ENCODE measurements around the gene NHP2.
"Not testable (repeated sequence)": the region's sequence is repeated elsewhere in the genome, so short reads cannot be mapped to it uniquely, and the experiment has no call there.

NHP2 gene

DNA sequence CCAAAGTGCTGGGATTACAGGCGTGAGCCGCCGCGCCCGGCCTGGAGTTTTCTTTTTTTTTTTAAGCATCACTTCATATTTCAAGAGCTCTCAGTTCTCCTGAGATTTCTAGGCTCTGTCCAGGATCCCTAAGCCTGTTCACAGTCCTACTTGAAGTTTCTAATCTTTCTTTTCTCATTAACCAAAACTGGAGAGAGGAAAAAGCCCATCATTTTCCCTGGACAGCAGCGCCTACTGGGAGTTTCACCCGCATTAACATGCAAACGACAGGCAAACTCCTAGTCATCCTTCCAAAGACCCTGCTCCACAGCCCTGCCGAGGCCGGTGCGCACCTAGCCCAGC lies 23.5 kb downstream of the NHP2 start:
- H3K27ac ChIP-seq: peak overlapping the region; percentile 93
- TF ChIP-seq CTCF (IDR thresholded peaks at IDR 0.05): peak; percentile 19

DNA sequence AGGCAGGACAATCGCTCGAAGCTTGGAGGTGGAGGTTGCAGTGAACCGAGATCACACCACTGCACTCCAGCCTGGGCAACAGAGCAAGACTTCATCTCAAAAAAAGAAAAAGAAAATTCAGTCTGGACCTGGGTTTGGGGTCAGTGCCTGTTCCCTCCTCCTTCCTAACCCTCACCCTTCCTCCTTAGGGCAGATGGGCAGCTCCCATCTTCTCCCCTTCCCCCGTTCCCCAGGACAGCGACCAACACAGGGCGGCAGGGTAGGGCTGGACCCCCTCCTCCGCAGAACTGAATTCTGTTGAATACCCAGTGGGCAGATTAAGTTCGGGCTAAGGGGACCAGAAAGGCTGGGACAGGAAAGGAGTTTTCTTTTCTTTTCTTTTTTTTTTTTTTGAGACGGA lies 24.4 kb downstream of the NHP2 start:
- TF ChIP-seq ZFX (IDR thresholded peaks at IDR 0.05; ENCODE audit: borderline replicate concordance) (no peak), CTCF (IDR thresholded peaks at IDR 0.05) (no peak)
- H3K27ac ChIP-seq: peak overlapping the region; percentile 93

DNA sequence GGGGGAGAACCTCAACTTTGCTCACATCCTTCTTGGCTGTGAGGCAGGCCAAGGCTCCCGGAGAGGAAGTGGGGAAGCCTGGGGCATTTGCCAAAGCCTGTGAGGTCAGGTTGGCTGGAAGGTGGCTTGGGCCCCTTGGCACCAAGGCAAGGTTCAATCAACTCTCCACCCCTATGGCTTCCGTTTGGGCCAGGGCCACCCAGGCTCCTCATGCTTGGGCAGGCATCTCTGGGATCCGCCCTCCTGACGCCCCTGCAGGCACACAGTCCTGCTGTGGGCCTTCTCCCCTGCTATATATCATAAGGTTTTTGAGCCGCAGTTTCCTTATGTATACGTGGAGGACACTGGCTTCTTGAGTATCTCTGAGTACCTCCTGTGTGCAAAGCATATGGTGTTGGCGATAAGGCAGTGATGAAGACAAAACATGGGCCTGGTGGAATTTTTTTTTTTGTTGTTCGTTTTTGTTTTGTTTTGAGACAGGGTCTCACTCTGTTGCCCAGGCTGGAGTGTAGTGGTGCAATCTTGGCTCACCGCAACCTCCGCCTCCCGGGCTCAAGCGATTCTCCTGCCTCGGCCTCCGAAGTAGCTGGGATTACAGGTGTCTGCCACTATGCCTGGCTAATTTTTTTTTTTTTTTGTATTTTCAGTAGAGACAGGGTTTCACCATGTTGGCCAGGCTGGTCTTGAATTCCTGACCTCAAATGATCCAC lies 26.2 kb downstream of the NHP2 start:
- H3K27ac ChIP-seq: not testable (repeated sequence)

DNA sequence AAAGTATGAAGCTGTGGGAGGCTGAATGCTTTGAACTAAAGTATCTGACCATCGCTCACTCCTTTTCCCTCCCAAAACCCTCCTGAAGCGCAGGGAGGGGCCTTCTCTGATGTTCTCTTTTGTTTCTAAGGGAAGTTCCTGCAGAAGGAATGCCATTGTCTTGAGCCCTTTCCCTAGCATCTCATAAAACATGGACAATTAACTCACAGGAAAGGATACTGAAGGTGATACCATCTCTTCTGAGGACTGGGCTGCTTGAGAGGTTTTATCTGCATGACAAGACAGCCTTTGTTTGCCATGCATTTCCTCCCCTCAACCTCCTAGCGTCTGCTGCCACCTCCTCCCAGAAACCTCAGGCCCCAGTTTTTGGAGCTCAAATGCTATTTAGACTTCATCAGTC lies 27.1 kb downstream of the NHP2 start:
- H3K27ac ChIP-seq: no peak overlapping the region
- no peak for TF ChIP-seq CTCF (IDR thresholded peaks at IDR 0.05)
- TF ChIP-seq ZFX (IDR thresholded peaks at IDR 0.05; ENCODE audit: borderline replicate concordance): no peak

GRCh38 chr5:178125253-178125906 lies 28.3 kb downstream of the NHP2 start:
- TF ChIP-seq CTCF (IDR thresholded peaks at IDR 0.05) (no peak), ZFX (IDR thresholded peaks at IDR 0.05; ENCODE audit: borderline replicate concordance) (no peak)

DNA sequence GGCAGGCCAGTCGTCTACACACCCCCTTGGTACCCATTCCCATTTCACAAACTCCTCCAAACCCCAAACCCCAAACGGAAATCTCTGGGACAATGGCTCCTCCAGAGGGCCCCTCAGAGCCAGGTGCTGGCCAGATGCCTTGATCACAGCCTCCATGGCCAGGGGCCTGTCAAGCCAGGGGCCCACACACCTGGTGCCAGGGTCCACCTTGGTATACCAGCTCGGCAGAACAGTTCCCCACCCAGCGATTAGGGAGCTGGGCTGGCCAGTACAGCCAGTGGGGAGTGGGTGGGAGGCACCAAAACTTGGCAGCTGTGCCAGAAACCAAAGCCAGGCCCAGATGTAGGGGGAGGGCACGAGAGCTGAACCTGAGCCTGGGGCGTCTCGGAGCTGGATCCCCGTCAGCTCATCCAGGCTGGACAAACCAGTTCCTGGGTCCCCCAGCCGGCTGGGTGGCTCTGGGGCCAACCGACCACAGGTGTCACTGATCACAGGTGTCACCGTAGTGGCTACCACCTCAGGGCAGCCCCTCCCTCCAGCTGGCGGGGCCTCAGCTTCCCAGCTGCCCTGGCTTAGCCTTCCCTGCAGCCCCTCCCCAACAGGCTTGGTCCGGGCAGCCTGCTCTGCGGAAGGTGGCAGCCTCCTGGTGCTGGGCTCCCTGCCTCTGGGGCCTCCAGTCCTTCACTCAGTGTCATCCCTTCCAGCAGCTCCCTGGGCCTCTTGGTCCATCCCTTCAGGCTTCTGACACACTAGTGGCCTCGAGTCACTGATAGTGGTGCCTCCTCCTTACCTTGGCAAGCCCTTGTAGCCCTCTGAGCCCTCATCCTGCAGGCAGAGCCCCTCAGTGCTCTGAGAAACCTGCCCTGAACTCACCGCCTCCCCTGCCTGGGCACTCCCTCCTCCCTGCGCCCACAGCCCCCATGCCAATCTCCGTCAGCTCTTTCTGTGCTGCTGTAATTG lies 29.4 kb downstream of the NHP2 start:
- TF ChIP-seq CTCF (IDR thresholded peaks at IDR 0.05) (no peak), ZFX (IDR thresholded peaks at IDR 0.05; ENCODE audit: borderline replicate concordance) (no peak)
- no peak overlapping the region for H3K27ac ChIP-seq

More at GRCh38 chr5:178125253-178125906, 28.3 kb downstream of the NHP2 start:
- no peak overlapping the region for H3K27ac ChIP-seq

DNA sequence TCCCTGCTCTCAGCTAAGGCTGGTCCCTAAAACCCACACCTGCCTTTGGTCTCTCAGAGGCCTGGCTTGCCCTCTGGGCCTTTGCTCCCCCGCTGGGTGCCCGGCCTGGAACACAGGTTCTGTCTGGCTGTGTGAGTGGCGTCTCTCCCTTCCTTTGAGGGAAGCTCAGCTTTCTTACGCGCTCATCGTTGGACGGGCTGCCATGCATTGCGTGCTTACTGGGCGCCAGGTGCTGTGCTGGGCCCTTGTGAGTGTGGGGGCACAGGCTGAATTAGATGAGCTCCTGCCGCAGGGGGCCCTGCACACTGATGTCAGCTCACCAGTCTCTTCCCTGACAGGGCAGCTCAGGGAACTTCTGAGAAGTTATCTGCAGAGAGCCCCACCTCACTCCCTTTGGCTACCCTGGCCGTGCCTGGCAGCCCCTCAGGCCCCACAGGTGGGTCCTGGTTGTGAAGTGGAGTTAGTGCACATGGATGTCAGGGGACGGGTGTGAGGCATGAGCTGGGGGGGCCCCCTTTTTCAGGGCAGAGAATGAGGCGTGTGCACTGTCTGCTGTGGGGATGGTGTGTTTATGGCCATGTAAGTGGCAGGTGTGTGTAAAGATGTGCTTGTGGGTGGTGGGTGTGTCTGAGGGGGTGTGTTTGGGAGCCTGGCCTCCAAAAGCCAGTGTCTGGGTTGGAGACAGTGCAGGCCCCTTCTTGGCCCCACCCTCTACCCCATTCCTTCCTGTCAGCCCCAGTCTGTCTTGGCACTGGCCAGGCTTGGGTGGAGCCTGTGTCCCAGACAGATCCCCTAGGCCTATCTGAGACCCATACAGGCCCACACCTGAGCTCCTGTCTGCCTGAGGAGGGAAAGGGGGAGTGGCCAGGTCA lies 30.4 kb downstream of the NHP2 start:
- H3K27ac ChIP-seq: no peak overlapping the region
- TF ChIP-seq ZFX (IDR thresholded peaks at IDR 0.05; ENCODE audit: borderline replicate concordance) (no peak), CTCF (IDR thresholded peaks at IDR 0.05) (no peak)

Measured in 22Rv1 (cell line).